Panc1 (cell line): ENCODE results near the gene IGFBP7. TPM values are rescaled to one million over a fixed set of nuclear protein-coding genes. Genes with fewer than 3 reads are reported as not detected.

Experiments used
- ATAC-seq: fragments of 200-7000 bp; cut with Tn5 transposase; 2 replicates; pipeline ENCODE4 v1.9.1; 2020; ENCODE audit warnings: mild to moderate bottlenecking, moderate library complexity
- BruUV-seq: library from RNA; stranded (reverse); fragments of 400-500 nt; replicated peaks from 2 replicates; lab custom pipeline; 2021; lab: Mats Ljungman, UMichigan
- CTCF ChIA-PET: fragments of 300-600 bp; sonication (Branson Sonifier 250); formaldehyde crosslinking; loops from one replicate; lab custom pipeline; 2022; ENCODE audit warnings: antibody characterized with exemption; lab: Charles Lee
- POLR2A ChIA-PET: fragments of 300-600 bp; sonication (Branson Sonifier 250); formaldehyde crosslinking; loops from one replicate; lab custom pipeline; 2022; ENCODE audit warnings: antibody characterized with exemption; lab: Charles Lee
- DNase-seq: peaks from one replicate; pipeline ENCODE4 v3.0.0-alpha.2; 2010; ENCODE audit warnings: low read depth, low spot score
- H3K27ac ChIP-seq: 2 replicates; pipeline ENCODE4 v1.5.1; 2011; ENCODE audit warnings: mild to moderate bottlenecking, low read length, inconsistent platforms
- H3K27me3 ChIP-seq: fragments of 200-500 bp; sonication (Bioruptor generic); 2 replicates; pipeline ENCODE4 v1.6.0; 2014; ENCODE audit warnings: low read length, inconsistent platforms; ENCODE audit not compliant: control insufficient read depth, insufficient read depth
- H3K36me3 ChIP-seq: fragments of 200-500 bp; sonication (Bioruptor generic); 2 replicates; pipeline ENCODE4 v1.5.1; 2014; ENCODE audit warnings: inconsistent platforms, mild to moderate bottlenecking, low read length, moderate library complexity; ENCODE audit not compliant: control insufficient read depth, insufficient read depth
- H3K4me1 ChIP-seq: 2 replicates; pipeline ENCODE4 v1.5.1; 2011; ENCODE audit warnings: inconsistent platforms, mild to moderate bottlenecking, low read length, moderate library complexity; ENCODE audit not compliant: control insufficient read depth, insufficient read depth
- H3K4me3 ChIP-seq, 2 experiments: 2 replicates each; pipeline ENCODE4 v1.5.1; 2011 to 2012; ENCODE audit warnings: low read depth in 2 of 2, low read length in 2 of 2, mild to moderate bottlenecking in 2 of 2, inconsistent platforms in 1 of 2, moderate library complexity in 1 of 2
- H3K9me3 ChIP-seq: fragments of 200-500 bp; sonication (Bioruptor generic); 2 replicates; pipeline ENCODE4 v1.5.1; 2014; ENCODE audit warnings: low read depth, mild to moderate bottlenecking, inconsistent platforms, low read length, moderate library complexity; ENCODE audit not compliant: control insufficient read depth, insufficient read depth
- CTCF ChIP-seq: fragments of 450-650 bp; IDR thresholded peaks from 2 replicates; pipeline ENCODE4 v1.5.1; 2017; ENCODE audit warnings: mild to moderate bottlenecking
- POLR2AphosphoS5 ChIP-seq: IDR thresholded peaks from 2 replicates; pipeline ENCODE4 v1.6.1; 2012; ENCODE audit warnings: mild to moderate bottlenecking, low read depth, low read length, moderate library complexity
- REST ChIP-seq, 2 experiments: IDR thresholded peaks; 2 replicates each; pipeline ENCODE4 v1.6.1; 2011 to 2012; ENCODE audit warnings: low read depth in 2 of 2, control low read depth in 1 of 2, low read length in 1 of 2, mild to moderate bottlenecking in 1 of 2, moderate library complexity in 1 of 2; ENCODE audit not compliant: insufficient read depth in 1 of 2
- SIN3A ChIP-seq: IDR thresholded peaks from 2 replicates; pipeline ENCODE4 v1.6.1; 2012; ENCODE audit warnings: low read depth, mild to moderate bottlenecking, low read length, moderate library complexity, borderline replicate concordance; ENCODE audit not compliant: insufficient read depth
- TCF7L2 ChIP-seq: IDR thresholded peaks from 2 replicates; pipeline ENCODE4 v1.6.1; 2011; ENCODE audit warnings: mild to moderate bottlenecking, low read depth, low read length, inconsistent platforms
- in situ Hi-C: cut with HindIII; loops from 2 replicates; pipeline ENCODE4 v1.10.0; 2016; ENCODE audit warnings: low sequenced_read_pairs, low pct_unique_long_range_greater_than_20kb
- intact Hi-C: fragments of 100-400 bp; cut with micrococcal nuclease; formaldehyde crosslinking; loops from one replicate; pipeline ENCODE4 v1.10.0; 2022; ENCODE audit not compliant: unreplicated experiment
- total RNA-seq: library from RNA; stranded (reverse); gene quantifications from one replicate; pipeline ENCODE4 v1.2.1, GENCODE V29; 2021; ENCODE audit not compliant: unreplicated experiment

The IGFBP7 gene
- total RNA-seq, 1 experiment from 2014 or later, result 9.5 TPM

- Histone ChIP-seq H3K27ac (no peak overlapping the region), H3K9me3 (no peaks in the 10 kb centered on the region), H3K36me3 (no peaks in the 10 kb centered on the region), H3K4me3 (no peak overlapping the region), H3K27me3 (no peaks in the 10 kb centered on the region), H3K4me1 (no peaks in the 10 kb centered on the region)
- ChIA-PET CTCF (no interaction called here), POLR2A (no interaction called here)
- no TSS peak for BruUV-seq
- TF ChIP-seq REST (IDR thresholded peaks at IDR 0.05; ENCODE audit: insufficient read depth in 1 of 2, low read depth in 2 of 2, low read length in 1 of 2), result no peak
- TF ChIP-seq TCF7L2, result no peak
- no peak for TF ChIP-seq POLR2AphosphoS5
- no peak for TF ChIP-seq CTCF
- TF ChIP-seq SIN3A, result no peak
- intact Hi-C loops, result no loop called here
- DNase-seq (no peak), ATAC-seq (no peak)
- in situ Hi-C loops, result no loop called here
Measured at GRCh38 chr4:57070461-57070860, 39.7 kb downstream of the IGFBP7 start.

- CTCF ChIA-PET, result no interaction called here
Measured at GRCh38 chr4:57068237-57068981, 41.8 kb downstream of the IGFBP7 start.

More at GRCh38 chr4:57068237-57068981, 41.8 kb downstream of the IGFBP7 start:
- H3K27ac ChIP-seq, result no peak overlapping the region
- intact Hi-C loops, result no loop called here
- H3K9me3 ChIP-seq, result no peaks in the 10 kb centered on the region
- POLR2A ChIA-PET, result no interaction called here
- no peaks in the 10 kb centered on the region for H3K27me3 ChIP-seq
- H3K4me1 ChIP-seq, result no peaks in the 10 kb centered on the region
- ATAC-seq (no peak), DNase-seq (no peak)
- in situ Hi-C loops, result no loop called here
- no peak overlapping the region for H3K4me3 ChIP-seq
- no TSS peak for BruUV-seq
- TF ChIP-seq REST (IDR thresholded peaks at IDR 0.05; ENCODE audit: insufficient read depth in 1 of 2, low read depth in 2 of 2, low read length in 1 of 2), result no peak
- TF ChIP-seq TCF7L2, result no peak
- TF ChIP-seq CTCF, result no peak
- TF ChIP-seq POLR2AphosphoS5, result no peak
- TF ChIP-seq SIN3A, result no peak
- H3K36me3 ChIP-seq, result no peaks in the 10 kb centered on the region
